ENCODE data around the gene MARCHF6.
A peak's percentile ranks its signal among the peaks of the same experiment; 100 is the strongest.
"Not testable (repeated sequence)": the region's sequence is repeated elsewhere in the genome, so short reads cannot be mapped to it uniquely, and the experiment has no call there.

Gene MARCHF6

DNA sequence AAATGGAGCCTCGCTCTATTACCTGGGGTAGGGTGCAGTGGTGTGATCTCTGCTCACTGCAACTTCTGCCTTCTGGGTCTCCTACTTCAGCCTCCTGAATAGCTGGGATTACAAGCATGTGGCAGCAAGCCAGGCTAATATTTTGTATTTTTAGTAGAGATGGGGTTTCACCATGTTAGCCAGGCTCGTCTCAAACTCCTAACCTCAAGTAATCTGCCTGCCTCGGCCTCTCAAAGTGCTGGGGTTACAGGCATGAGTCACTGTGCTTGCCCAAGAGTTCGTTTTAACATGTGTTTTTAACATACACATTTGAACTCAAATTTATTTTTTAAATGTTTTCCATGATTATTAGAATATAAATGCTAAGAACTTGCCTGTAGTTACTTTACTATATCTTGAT is 34.2 kb downstream of the MARCHF6 start:
- DNase-seq (ENCODE audit: low read depth) = peak; percentile 58
- no peak overlapping the region for H3K4me3 ChIP-seq (replicated peaks; ENCODE audit: low read depth, low read length)
- TF ChIP-seq, protein P1, sequence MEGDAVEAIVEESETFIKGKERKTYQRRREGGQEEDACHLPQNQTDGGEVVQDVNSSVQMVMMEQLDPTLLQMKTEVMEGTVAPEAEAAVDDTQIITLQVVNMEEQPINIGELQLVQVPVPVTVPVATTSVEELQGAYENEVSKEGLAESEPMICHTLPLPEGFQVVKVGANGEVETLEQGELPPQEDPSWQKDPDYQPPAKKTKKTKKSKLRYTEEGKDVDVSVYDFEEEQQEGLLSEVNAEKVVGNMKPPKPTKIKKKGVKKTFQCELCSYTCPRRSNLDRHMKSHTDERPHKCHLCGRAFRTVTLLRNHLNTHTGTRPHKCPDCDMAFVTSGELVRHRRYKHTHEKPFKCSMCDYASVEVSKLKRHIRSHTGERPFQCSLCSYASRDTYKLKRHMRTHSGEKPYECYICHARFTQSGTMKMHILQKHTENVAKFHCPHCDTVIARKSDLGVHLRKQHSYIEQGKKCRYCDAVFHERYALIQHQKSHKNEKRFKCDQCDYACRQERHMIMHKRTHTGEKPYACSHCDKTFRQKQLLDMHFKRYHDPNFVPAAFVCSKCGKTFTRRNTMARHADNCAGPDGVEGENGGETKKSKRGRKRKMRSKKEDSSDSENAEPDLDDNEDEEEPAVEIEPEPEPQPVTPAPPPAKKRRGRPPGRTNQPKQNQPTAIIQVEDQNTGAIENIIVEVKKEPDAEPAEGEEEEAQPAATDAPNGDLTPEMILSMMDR (IDR thresholded peaks at IDR 0.05; ENCODE audit: low read length, missing control alignments) = no peak

DNA sequence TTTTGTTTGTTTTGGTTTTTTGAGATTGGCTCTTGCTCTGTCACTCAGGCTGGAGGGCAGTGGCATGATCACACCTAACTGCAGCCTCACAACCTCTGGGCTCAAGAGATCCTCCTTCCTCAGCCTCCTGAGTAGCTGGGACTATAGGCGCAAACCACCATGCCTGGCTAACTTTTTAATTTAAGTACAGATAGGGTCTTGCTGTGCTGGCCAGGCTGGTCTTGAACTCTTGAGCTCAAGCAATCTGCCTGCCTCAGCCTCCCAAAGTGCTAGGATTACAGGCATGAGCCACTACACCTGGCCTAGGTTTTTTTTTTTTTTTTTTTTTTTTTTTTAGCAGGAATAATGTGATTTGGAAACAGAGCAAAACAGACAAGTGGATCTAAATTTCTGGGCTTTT is 37.6 kb downstream of the MARCHF6 start:
- TF ChIP-seq, protein P1 (IDR thresholded peaks at IDR 0.05; ENCODE audit: low read length, missing control alignments) = no peak
- no peak for DNase-seq (ENCODE audit: low read depth)
- no peak overlapping the region for H3K4me3 ChIP-seq (replicated peaks; ENCODE audit: low read depth, low read length)

DNA sequence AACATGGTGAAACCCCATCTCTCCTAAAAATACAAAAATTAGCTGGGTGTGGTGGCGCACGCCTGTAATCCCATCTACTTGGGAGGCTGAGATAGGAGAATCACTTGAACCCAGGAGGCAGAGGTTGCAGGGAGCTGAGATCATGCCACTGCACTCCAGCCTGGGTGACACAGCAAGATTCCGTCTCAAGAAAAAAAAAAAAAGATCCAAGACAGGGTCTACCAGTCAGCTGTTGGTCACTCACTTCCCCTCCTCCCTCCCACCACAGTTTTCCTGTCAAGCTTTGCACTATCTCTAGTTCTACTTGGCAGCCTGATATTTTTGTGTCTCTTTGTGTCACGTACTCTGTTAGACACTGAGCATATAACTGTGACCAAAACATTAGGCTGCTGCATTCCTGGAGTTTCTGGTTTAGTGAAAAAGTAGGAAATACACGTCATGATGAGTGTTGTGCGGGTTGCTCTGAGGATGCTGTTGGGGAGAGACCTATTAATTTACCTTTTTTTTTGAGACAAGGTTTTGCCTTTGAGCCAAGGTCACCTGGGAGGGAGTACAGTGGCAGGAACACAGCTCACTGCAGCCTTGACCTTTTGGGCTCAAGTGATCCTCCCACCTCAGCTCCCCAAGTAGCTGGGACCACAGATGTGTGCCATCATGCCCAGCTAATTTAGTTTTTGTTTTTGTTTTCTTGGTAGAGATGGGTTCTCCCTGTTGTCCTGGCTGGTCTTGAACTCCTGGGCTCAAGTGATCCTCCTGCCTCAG is 39.3 kb downstream of the MARCHF6 start:
- peak; percentile 35 for DNase-seq (ENCODE audit: low read depth)
- not testable (repeated sequence) for H3K4me3 ChIP-seq (replicated peaks; ENCODE audit: low read depth, low read length)

DNA sequence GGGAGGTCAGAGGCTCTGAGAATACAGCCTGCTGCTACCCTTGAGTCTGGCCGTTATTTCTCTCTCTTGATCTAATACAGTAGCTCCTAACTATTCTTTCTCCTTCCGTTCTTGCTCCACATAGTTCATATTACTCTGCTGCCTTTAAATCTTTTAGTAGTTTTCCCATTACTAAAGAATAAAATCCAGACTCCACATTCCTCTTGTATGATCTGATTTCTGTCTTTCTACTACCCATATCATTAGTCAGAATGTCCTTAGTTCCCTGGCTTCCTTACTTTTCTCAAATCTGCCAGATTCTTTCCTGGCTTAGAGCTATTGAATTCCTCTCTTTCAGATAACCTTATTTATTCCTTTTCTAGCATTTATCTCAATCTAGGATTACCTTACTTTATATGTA is 40.0 kb downstream of the MARCHF6 start:
- TF ChIP-seq, protein P1 (IDR thresholded peaks at IDR 0.05; ENCODE audit: low read length, missing control alignments) = no peak
- no peak overlapping the region for H3K4me3 ChIP-seq (replicated peaks; ENCODE audit: low read depth, low read length)
- DNase-seq (ENCODE audit: low read depth) = peak; percentile 22

DNA sequence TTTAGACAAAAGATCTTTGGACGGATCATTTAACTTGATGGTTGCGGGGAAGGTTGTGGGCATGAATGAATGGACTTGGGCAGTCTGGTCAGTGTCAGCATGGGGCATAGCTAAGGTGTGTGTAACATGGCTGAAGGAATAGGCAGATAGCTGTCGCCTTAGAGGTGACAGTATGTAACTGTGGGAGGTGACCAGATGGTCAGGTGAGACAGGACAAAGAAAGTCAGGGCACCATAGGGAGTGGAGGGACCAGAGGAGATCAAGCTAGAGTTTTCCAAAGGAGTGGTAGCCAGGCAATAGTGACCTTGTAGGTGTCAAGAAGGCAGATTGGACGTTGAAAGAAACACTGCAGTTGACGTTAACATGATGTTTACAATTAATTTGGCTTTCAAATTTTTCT is 43.1 kb downstream of the MARCHF6 start:
- H3K4me3 ChIP-seq (replicated peaks; ENCODE audit: low read depth, low read length) = no peak overlapping the region
- TF ChIP-seq, protein P1 (IDR thresholded peaks at IDR 0.05; ENCODE audit: low read length, missing control alignments) = no peak
- no peak for DNase-seq (ENCODE audit: low read depth)

DNA sequence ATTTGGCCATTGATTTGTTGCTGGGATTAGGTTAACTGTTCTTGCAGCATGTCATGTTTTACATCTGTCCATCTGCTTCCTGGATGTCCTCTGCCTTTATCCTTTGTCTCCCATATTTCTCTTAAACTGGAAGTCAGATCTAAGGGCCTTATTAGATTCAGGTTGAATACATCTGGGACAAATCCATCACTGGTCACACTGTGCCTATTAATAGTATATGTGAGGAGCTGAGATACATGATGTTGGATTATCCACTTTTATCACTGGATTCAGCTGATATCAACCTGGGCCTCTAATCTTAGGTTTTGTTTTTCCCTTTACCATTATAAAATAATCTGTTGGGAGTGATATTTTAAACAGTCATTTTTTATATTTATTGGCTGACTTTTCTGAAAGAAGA is 46.3 kb downstream of the MARCHF6 start:
- TF ChIP-seq, protein P1 (IDR thresholded peaks at IDR 0.05; ENCODE audit: low read length, missing control alignments) = no peak
- no peak overlapping the region for H3K4me3 ChIP-seq (replicated peaks; ENCODE audit: low read depth, low read length)
- DNase-seq (ENCODE audit: low read depth) = no peak

DNA sequence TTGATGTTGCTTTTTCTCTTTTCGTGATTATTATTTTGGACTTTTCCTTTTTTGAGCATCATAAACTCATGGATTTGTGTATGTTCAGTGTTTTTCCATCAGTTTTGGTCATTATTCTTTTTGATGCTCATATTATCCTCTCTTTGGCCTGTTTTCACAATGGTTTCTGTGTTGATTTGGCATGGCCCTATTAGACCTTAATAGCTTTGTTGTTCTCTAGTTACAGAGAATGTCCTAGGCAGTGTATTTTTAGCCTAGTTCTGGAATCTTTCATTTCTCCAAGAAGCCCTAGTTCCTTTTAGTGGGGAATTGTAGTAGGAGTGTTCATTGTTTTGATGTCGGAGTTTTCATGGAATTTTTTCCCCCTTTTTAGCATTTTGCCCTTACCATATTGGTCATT is 46.9 kb downstream of the MARCHF6 start:
- TF ChIP-seq, protein P1 (IDR thresholded peaks at IDR 0.05; ENCODE audit: low read length, missing control alignments) = no peak
- no peak overlapping the region for H3K4me3 ChIP-seq (replicated peaks; ENCODE audit: low read depth, low read length)
- DNase-seq (ENCODE audit: low read depth) = no peak
